Measurements from ENCODE around the gene MED29.

The MED29 gene

DNA sequence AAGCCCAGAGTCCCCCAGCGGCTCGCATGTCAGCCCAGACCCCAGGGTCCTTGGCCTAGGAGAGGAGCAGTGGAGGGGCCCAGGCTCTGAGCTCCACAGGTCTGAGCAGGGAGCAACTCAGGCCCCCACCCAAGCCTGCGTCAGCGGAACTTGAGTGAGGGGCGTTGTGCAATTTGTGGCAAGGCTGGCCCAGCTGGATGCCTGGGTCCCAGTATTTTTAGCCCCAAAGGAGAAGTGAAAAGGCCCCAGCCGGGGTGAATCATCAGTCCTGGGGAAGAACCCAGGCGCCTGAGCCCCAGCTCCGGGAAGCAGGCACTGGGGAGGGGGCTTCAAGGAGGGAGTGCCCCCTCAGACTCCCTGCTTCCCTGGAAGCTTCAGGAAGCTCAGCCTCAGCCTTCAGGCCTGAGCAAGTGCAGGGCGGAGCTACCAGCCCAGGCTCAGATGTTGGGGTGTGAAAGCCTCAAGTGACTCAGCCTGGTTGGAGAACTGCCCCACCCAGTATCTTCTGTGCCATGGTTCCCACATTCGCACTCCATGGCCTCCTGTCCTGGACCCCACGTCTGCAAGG is 7.2 kb downstream of the MED29 start:
- DNase-seq = peak; percentile 81 to 89
- TF ChIP-seq GATA1 (IDR thresholded peaks at IDR 0.05; ENCODE audit: low read depth, low read length) (no peak), POLR2A (IDR thresholded peaks at IDR 0.05; ENCODE audit: low read length) (peak; percentile 51)

GRCh38 chr19:39399668-39400050 is 8.5 kb downstream of the MED29 start:
- DNase-seq = peak in 1 of 2 experiments; percentile 56
- TF ChIP-seq POLR2A (IDR thresholded peaks at IDR 0.05; ENCODE audit: low read length) = no peak
- no peak for TF ChIP-seq GATA1 (IDR thresholded peaks at IDR 0.05; ENCODE audit: low read depth, low read length)

GRCh38 chr19:39400061-39400460 is 8.9 kb downstream of the MED29 start:
- no peak for DNase-seq
- TF ChIP-seq POLR2A (IDR thresholded peaks at IDR 0.05; ENCODE audit: low read length) (no peak), GATA1 (IDR thresholded peaks at IDR 0.05; ENCODE audit: low read depth, low read length) (no peak)

- peak; percentile 51 for TF ChIP-seq POLR2A (IDR thresholded peaks at IDR 0.05; ENCODE audit: low read length)
- no peak for TF ChIP-seq GATA1 (IDR thresholded peaks at IDR 0.05; ENCODE audit: low read depth, low read length)
- no peak for DNase-seq
Measured at GRCh38 chr19:39401070-39401548, 9.9 kb downstream of the MED29 start.

DNA sequence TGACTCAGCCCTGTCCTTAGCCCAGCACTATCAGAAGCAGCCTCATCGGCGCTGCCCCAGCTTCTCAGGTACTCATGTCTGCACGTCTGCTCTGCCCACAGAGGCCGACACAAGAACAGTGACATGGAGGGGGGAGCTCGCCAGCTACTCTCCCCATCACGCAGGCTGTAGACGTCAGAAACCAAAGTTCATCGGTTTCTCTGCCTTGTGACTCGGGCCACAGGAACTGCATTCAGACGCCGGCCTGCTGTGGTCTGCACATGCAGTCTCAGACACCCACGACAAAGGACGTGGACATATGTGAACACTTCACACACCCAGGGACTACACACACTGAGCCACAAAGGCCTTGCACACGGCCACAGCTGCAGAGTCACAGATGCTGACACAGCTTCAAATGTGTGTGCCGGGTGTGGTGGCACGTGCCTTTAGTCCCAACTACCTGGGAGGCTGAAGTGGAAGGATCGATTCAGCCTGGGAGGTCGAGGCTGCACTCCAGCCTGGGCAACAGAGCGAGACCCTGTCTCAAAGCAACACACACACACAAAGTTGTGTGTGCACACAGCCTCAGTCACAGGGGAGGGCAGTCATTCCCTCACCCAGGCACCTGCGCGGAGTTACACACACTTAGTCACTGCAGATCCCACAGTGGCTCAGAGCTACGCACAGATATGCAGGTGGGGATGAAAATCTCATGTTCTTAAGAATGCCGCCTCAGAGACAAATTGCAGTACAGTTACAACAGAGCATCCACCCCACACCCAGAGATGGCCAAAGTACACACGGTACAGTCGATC is 10.6 kb downstream of the MED29 start:
- peak; percentile 86 to 88 for DNase-seq

DNA sequence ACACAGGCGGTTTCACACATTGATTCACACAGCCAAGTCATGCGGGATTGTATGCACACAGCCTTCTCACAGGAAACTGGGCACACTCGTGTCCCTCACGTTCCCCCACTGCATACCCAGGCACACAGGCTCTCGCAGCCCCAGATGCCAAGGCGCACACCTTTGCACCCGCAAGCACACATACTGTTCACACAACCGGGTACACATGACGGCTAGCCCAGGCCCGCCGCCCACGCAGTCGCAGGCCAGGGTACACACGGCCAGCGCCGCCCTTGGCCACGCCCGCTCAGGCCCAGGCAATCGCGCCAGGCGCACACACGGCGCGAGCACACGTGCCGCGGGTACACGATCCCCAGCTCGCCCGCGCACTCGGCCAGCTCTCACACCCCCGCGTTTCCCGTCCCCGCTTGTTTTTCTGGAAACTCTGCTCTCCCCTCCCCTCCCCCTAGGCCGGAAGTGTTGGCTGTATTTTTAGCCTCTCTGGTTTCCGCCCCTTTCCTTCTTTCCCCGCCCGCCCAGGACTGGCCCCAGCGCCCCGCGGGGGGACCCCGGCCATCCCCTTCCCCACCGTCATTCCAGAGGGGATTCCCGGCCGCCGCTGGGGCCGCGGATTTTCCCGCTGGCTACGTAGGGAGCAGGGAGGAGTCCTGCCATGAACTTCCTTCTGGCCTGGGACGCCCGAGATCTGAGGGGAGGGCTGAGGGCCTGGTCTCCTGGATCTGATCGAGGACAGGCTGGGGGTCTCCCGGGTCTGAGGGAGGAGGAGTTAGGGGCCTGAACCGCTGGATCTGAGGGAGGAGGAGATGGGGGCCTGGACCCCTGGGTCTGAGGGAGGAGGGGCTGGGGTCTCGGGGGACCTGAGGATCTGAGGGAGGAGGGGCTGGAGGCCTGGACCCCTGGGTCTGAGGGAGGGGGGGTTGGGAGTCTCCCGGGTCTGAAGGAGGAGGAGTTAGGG is 11.4 kb downstream of the MED29 start:
- DNase-seq = peak; percentile 85 to 91

More for the DNA sequence above, 10.6 kb downstream of the MED29 start:
- TF ChIP-seq GATA1 (IDR thresholded peaks at IDR 0.05; ENCODE audit: low read depth, low read length) (no peak), POLR2A (IDR thresholded peaks at IDR 0.05; ENCODE audit: low read length) (peak; percentile 40)

DNA sequence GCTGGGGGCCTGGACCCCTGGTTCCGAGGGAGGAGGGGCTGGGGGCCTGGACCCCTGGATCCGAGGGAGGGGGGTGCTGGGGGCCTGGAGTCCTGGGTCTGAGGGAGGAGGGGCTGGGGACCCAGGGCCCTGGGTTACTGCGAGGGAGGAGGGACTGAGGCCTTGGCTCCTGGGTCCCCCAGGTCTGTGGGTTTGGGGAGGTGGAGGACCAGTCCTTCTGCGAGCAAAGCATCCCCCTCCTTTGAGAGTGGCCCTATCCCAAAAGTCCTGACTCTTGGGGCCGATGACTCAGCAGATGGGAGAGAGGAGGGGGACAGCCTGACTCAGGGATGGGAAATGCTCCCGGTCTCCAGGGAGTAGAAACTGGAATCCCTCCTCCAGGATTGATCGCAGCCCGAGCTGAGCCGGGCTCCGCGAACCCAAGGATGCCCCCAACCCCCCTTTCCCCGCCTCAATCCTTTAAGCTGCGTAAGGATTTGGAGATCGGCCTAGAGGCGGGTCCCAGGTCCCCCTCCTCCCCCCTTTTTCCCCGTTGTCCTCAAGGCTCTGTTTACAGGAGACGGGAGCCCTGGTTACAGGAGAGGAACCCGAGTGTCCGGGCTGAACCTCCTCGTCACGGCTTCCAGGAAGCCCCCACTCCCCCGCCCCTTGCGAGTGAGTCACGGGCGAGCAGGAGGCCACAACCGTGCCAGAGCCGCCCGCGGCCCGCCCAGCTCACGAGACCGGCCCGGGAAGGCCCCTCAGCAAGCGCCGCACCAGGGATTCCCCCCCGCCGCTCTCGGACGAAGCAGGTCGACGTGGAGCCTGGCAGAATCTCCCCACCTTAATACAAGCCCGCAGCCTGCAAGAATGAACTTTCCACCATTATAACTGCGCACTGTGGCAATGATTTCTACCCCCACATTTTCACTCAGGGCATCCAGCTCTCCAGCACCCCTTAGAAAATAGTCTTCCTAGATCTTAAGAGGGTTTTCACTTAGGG is 12.4 kb downstream of the MED29 start:
- DNase-seq = peak; percentile 87 to 95
- TF ChIP-seq POLR2A (IDR thresholded peaks at IDR 0.05; ENCODE audit: low read length) = peak; percentile 68
- no peak for TF ChIP-seq GATA1 (IDR thresholded peaks at IDR 0.05; ENCODE audit: low read depth, low read length)

More for the DNA sequence above, 11.4 kb downstream of the MED29 start:
- TF ChIP-seq GATA1 (IDR thresholded peaks at IDR 0.05; ENCODE audit: low read depth, low read length) = no peak
- TF ChIP-seq POLR2A (IDR thresholded peaks at IDR 0.05; ENCODE audit: low read length) = peak; percentile 47

GRCh38 chr19:39405261-39405957 is 14.2 kb downstream of the MED29 start:
- no peak for TF ChIP-seq POLR2A (IDR thresholded peaks at IDR 0.05; ENCODE audit: low read length)
- no peak for DNase-seq

DNA sequence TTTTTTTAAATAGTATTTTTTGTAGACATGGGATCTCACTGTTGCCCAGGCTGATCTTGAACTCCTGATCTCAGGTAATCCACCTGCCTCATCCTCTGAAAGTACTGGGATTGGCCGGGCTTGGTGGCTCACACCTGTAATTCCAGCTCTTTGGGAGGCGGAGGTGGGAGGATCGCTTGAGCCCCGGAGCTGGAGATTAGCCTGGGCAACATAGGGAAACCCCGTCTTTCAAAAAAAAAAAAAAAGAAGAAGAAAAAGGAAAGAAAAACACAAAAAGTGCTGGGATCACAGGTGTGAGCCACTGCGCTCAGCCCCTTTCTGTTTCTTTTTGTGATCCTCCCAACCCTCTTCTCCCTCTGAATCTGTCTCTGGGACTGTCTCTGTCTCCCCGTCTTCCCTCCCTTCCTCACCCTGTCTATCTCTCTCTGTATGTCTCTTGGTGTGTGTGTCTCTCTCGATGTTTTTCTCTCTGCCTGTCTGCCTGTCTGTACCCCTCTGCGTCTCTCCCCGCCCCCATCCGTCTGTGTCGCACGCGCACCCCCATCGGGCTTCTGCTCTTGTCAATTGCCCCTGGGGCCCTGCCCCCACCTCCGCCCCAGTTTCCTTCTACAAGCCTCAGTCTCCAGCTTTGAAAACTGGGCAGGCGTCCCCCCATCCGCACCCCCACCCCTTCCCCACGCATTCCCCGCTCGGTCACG is 14.9 kb downstream of the MED29 start:
- peak; percentile 67 to 83 for DNase-seq
- TF ChIP-seq GATA1 (IDR thresholded peaks at IDR 0.05; ENCODE audit: low read depth, low read length) (no peak), POLR2A (IDR thresholded peaks at IDR 0.05; ENCODE audit: low read length) (no peak)

DNA sequence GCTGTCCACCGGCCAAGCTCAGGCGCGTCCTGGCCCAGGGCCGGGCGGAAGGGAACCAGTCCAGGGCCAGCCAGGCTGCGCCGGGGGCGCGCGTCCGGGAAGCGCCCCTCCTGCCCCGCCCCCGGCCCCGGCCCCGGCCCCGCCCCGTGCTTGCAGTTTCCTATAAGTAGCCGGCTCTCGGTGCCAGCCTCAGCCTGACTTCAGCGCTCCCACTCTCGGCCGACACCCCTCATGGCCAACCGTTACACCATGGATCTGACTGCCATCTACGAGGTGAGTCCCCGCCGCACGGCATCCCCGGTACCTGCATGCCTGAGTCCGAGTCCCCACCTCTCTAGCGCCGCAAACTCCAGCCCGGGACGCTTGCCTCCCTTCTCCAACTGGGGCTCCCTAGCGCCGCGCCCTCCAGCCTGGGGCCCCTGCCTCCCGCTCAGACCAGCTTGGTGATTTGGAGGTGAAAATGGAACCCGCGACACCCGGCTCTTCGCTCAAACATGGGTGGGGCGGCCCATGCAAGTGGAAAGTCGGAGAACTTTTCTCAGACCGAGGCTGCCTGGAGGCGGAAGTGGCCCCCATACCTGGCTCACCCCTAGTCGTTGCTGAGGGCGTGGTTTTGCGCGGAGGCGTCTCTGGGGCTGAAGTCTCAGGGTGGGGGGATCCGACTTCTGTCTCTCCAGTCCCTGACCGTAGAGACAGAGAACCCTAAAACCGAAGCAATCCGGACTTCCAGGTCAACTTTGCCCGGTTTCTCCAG is 15.7 kb downstream of the MED29 start, which contains the start of gene ZFP36:
Gene ZFP36, plus strand, starts transcription at position 192 of the 754 bp plus-strand sequence. Its CDS starts 58 bp downstream, at position 250.
- peak; percentile 77 to 87 for DNase-seq
- TF ChIP-seq GATA1 (IDR thresholded peaks at IDR 0.05; ENCODE audit: low read depth, low read length) = no peak
- TF ChIP-seq POLR2A (IDR thresholded peaks at IDR 0.05; ENCODE audit: low read length) = peak; percentile 96

- no peak for DNase-seq
- TF ChIP-seq POLR2A (IDR thresholded peaks at IDR 0.05; ENCODE audit: low read length) (peak; percentile 78), GATA1 (IDR thresholded peaks at IDR 0.05; ENCODE audit: low read depth, low read length) (no peak)
Measured at GRCh38 chr19:39407410-39407659, 16.2 kb downstream of the MED29 start.

All from erythroblast (primary cell).